Chondrocyte (in vitro differentiated cells): ENCODE results near the gene CABP4. TPM values are rescaled to one million over a fixed set of nuclear protein-coding genes. Genes with fewer than 3 reads are reported as not detected.

Source experiments
- DNase-seq: peaks from one replicate; pipeline ENCODE4 v3.0.0; 2021; ENCODE audit warnings: mixed read lengths, low spot score
- H3K27ac Mint-ChIP-seq: one replicate; pipeline ENCODE4 v1.8.0; 2021; ENCODE audit warnings: mild to moderate bottlenecking, moderate library complexity, mixed read lengths; ENCODE audit not compliant: unreplicated experiment
- H3K27me3 Mint-ChIP-seq: 2 replicates; pipeline ENCODE4 v1.8.0; 2021; ENCODE audit warnings: low read depth, mixed read lengths
- H3K36me3 Mint-ChIP-seq: 2 replicates; pipeline ENCODE4 v1.8.0; 2021; ENCODE audit warnings: low read depth, mixed read lengths
- H3K4me1 Mint-ChIP-seq: 2 replicates; pipeline ENCODE4 v1.8.0; 2021; ENCODE audit warnings: low read depth, mild to moderate bottlenecking, mixed read lengths
- H3K4me3 Mint-ChIP-seq: one replicate; pipeline ENCODE4 v1.8.0; 2021; ENCODE audit warnings: mild to moderate bottlenecking, moderate library complexity, mixed read lengths; ENCODE audit not compliant: unreplicated experiment
- H3K9me3 Mint-ChIP-seq: 2 replicates; pipeline ENCODE4 v1.8.0; 2021; ENCODE audit warnings: low read depth, mixed read lengths
- total RNA-seq: library from RNA; stranded (reverse); gene quantifications from 3 replicates; pipeline ENCODE4 v1.2.1, GENCODE V29; 2021
- TF ChIP-seq, protein P1 (sequence below): fragments of 200-600 bp; sonication (generic); IDR thresholded peaks from 2 replicates; pipeline ENCODE4 v1.5.0; 2021; ENCODE audit warnings: antibody characterized with exemption, mild to moderate bottlenecking, moderate library complexity

Gene CABP4
- total RNA-seq, 1 donor from 2014 or later = not detected

DNA sequence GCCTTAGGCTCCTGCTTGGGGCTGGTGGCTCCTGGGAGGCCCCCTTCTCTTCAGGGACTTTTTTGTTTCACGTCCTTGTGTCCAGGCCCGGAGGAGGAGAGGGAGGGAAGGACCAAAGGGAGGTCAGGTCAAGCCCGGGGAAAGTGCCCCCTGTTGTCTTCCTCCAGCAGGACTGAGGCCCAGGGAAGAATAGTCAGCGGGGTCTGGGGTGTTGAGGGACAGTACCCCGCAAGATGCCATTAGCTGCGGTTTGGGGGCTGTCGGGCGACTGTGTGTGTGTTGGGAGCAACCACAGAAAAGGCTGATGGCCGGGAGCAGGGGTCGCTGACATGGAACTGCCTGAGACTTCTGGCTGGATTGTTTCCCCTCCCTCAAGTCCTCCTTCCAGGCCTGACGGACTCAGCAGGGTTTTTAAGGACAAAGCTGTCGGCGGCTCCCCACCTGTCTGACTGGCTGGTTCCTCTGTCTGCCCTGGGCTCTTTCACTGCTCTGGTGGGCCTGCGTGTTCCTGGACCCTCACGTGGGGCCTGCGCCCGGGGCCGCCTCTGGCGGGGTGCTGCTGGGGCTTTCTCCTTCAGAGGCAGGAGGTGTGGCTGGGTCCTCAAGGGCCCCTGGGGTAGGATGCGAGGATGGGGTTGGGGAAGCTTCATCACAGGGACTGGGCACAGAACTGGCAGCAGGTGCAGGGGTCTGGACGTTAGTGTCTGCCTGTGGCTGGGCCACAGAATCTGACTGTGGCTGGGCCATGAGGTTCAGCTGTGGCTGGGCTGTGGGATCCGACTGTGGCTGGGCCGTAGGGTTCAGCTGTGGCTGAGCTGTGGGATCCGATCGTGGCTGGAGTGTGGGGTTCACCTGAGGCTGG is 4.1 kb upstream of the CABP4 start:
- H3K27me3 Mint-ChIP-seq = no peaks in the 10 kb centered on the region
- H3K4me3 Mint-ChIP-seq = no peak overlapping the region
- TF ChIP-seq, protein P1, sequence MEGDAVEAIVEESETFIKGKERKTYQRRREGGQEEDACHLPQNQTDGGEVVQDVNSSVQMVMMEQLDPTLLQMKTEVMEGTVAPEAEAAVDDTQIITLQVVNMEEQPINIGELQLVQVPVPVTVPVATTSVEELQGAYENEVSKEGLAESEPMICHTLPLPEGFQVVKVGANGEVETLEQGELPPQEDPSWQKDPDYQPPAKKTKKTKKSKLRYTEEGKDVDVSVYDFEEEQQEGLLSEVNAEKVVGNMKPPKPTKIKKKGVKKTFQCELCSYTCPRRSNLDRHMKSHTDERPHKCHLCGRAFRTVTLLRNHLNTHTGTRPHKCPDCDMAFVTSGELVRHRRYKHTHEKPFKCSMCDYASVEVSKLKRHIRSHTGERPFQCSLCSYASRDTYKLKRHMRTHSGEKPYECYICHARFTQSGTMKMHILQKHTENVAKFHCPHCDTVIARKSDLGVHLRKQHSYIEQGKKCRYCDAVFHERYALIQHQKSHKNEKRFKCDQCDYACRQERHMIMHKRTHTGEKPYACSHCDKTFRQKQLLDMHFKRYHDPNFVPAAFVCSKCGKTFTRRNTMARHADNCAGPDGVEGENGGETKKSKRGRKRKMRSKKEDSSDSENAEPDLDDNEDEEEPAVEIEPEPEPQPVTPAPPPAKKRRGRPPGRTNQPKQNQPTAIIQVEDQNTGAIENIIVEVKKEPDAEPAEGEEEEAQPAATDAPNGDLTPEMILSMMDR = no peak
- H3K9me3 Mint-ChIP-seq = no peaks in the 10 kb centered on the region
- H3K36me3 Mint-ChIP-seq = no peaks in the 10 kb centered on the region
- H3K4me1 Mint-ChIP-seq = no peaks in the 10 kb centered on the region
- no peak overlapping the region for H3K27ac Mint-ChIP-seq
- no peak for DNase-seq

DNA sequence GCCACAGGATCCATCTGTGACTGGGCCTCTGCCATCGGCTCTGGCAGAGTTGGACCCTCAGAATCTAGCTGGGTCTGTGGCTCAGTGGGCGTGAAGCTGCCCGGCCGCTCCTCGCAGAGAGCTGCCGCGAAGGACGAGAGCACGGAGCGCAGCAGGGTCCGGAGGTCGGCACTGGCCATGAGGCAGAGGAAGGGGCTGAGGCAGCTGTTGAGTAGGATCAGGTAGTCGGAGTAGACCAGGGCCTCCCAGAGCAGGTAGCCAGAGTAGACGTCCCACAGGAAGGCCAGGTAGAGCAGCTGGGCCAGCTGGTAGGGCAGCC is 3.5 kb upstream of the CABP4 start:
- no peaks in the 10 kb centered on the region for H3K4me1 Mint-ChIP-seq
- no peak overlapping the region for H3K27ac Mint-ChIP-seq
- no peak overlapping the region for H3K4me3 Mint-ChIP-seq
- no peaks in the 10 kb centered on the region for H3K36me3 Mint-ChIP-seq
- DNase-seq = peak; percentile 78
- peaks cover under 1% of the 10 kb centered on the region for H3K27me3 Mint-ChIP-seq
- no peaks in the 10 kb centered on the region for H3K9me3 Mint-ChIP-seq
- TF ChIP-seq, protein P1 = no peak

DNA sequence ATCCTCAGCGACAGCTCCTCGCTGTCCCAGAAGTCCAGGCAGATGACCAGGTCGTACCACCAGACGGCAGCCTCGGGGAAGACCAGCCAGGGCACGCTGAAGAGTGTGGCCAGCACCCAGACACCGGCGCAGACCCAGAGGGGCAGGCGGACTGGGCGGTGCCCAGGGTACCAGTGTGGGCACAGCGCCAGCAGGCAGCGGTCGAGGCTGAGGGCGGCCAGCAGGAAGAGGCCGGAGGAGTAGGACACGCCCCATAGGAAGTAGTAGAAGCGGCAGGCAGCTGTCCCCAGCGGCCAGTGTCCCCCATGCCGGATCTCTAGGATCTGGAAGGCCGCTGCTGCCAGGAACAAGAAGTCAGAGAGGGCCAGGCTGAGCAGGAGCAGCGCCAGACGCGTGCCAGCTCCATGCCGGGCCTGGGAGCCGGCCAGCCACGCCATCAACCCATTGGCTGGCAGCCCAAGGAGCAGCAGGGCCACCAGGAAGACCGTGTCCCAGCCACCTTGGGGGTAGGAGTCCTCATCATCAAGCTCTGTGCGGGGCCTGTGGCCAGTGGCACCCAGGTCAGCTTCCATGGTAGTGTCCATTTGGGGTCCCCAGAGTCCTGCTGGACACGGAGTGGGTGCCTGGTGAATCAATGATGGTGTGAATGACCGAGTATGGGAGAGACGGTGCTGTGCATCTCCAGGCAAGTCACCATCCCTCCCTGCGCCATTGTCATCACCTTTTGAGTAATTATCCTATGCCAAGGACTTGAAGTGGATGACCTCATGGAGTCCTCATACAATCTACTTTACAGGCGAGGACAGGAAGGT is 2.8 kb upstream of the CABP4 start, which contains the start of gene GPR152:
Gene GPR152, minus strand, starts transcription at position 589 of the 812 bp plus-strand sequence. Its CDS starts 5 bp downstream, at position 584.
- H3K36me3 Mint-ChIP-seq = no peaks in the 10 kb centered on the region
- peaks cover 1% of the 10 kb centered on the region for H3K27me3 Mint-ChIP-seq
- DNase-seq = peak; percentile 88
- H3K9me3 Mint-ChIP-seq = no peaks in the 10 kb centered on the region
- no peak within 1 kb of the TSS for H3K4me3 Mint-ChIP-seq
- H3K4me1 Mint-ChIP-seq = no peaks in the 10 kb centered on the region
- TF ChIP-seq, protein P1 = no peak
- H3K27ac Mint-ChIP-seq = no peak within 1 kb of the TSS

DNA sequence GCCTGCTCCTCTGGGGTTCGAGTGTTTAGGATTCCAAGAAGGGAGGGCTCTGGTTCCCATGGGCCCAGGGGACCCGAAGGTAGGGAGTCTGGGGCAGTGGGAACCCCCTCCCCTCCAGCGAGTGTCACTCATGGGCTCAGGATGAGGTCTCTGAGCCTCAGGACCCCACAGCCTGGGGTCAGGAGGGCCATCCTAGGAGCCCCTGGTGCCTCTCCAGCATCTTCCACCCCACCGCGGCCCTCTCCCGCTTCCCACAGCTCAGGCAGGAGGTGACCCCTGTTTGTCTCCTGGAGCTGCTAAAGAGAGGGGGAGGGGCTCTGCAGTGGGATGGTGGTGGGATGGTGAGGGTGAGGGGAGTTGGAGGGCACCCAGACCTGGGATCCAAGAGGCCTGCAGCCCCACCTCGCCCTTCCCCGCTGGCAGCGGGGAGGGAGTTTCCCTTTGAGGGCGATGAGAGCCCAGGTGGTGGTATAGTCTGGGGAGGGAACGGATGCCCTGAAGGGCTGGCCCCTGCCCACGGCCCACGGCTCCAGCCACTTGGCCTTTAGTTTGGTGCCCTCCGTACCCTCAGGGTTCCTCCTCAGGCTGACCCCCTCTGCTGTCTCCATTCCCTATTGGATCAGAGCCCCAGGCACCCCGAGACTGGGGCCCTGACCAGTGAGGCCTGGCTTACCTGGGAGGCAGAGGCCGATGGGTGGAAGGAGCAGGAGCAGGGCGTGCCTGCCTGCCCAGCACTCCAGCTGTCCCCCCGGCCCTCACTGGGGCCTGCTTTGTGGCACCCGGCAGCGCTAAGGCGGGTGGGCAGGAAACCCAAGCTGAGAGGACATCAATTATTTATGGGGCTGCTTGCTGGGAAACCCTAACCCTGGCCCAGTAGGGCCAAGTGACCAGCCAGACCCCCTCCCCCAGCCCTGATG is 1.1 kb upstream of the CABP4 start:
- Mint-ChIP-seq H3K4me3 (no peak overlapping the region), H3K9me3 (no peaks in the 10 kb centered on the region), H3K27ac (no peak overlapping the region), H3K27me3 (peaks cover 1% of the 10 kb centered on the region), H3K4me1 (no peaks in the 10 kb centered on the region), H3K36me3 (no peaks in the 10 kb centered on the region)
- TF ChIP-seq, protein P1 = no peak
- DNase-seq = no peak
